ENCODE results near the gene CEMIP2. TPM values are rescaled to one million over a fixed set of nuclear protein-coding genes. Genes with fewer than 3 reads are reported as not detected.

CEMIP2 gene
- total RNA-seq, 1 donor from 2014 or later = 139 TPM

Other genes starting within 250 kb of the CEMIP2 start
- 19.6 and 21.3 TPM in 2 replicates for gene ABHD17B, start 142.7 kb upstream of the CEMIP2 start, total RNA-seq
- gene C9orf85, start 143.1 kb upstream of the CEMIP2 start, total RNA-seq = 15.2 TPM in 2 replicates

All from astrocyte (in vitro differentiated cells and primary cell).